ENCODE measurements around the gene XRCC1.

Gene XRCC1

DNA sequence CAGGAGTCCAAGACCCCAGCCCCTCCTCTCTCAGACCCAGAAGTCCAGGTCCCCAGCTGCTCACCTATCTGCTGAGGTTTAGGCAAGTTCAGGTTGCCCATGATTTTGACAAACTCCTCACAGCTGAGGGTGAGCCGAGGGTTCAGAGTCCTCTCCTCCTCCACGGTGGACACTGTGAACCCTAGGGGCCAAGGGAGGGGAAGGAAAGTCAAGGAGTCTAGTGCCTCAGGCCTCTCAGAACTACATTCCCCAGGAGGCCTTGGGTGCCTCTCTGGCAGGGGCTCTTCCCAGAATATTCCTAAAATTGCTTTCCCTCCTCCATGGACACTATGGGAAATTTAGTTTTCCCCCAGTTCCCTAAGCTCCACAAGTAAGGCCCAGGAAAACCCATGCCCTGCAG, 67.4 kb downstream of the XRCC1 start:
- H2BK120ac ChIP-seq (ENCODE audit: low read depth, low read length), result no peak overlapping the region
- peaks cover 21 to 28% of the 10 kb centered on the region in 2 experiments for H3K36me3 ChIP-seq (ENCODE audit: control insufficient read depth in 1 of 2, insufficient read depth in 2 of 2, low read depth in 1 of 2, low read length in 2 of 2)
- H3K27ac ChIP-seq (ENCODE audit: low read length, poor library complexity, severe bottlenecking), result no peak overlapping the region
- H2AK5ac ChIP-seq (ENCODE audit: low read length, severe bottlenecking), result no peak overlapping the region
- H2BK12ac ChIP-seq (ENCODE audit: low read length in 2 of 2), result no peak overlapping the region
- no peak overlapping the region for H3K18ac ChIP-seq (ENCODE audit: low read depth in 1 of 2, low read length in 2 of 2)
- no peak for DNase-seq
- no peak overlapping the region for H3K4me2 ChIP-seq (ENCODE audit: low read length, poor library complexity, severe bottlenecking)
- H3K9ac ChIP-seq (ENCODE audit: low read length), result no peak overlapping the region
- H3K4me1 ChIP-seq (ENCODE audit: control insufficient read depth, insufficient read depth, low read depth, low read length), result peaks cover 10% of the 10 kb centered on the region
- H3K4ac ChIP-seq (ENCODE audit: low read depth in 1 of 2, low read length in 2 of 2), result no peak overlapping the region
- H3K4me3 ChIP-seq (ENCODE audit: insufficient read depth in 1 of 2, low read depth in 1 of 2, low read length in 2 of 2), result no peak overlapping the region
- H3K79me1 ChIP-seq (replicated peaks; ENCODE audit: low read length, poor library complexity, severe bottlenecking), result peaks cover 1% of the 10 kb centered on the region
- no peak overlapping the region for H4K8ac ChIP-seq (ENCODE audit: low read length)
- H2BK5ac ChIP-seq (ENCODE audit: low read depth, low read length, poor library complexity, severe bottlenecking), result no peak overlapping the region
- no peak overlapping the region for H3K14ac ChIP-seq (ENCODE audit: low read length in 2 of 2)
- no peaks in the 10 kb centered on the region for H3K27me3 ChIP-seq (ENCODE audit: control insufficient read depth in 1 of 2, insufficient read depth in 1 of 2, low read length in 2 of 2)
- WGBS, result 80% methylated on average over 2 of the region's 2 CpGs
- no peak overlapping the region for H4K91ac ChIP-seq (ENCODE audit: low read length)
- no peaks in the 10 kb centered on the region for H3K9me3 ChIP-seq (ENCODE audit: control insufficient read depth, low read length)
- H2AFZ ChIP-seq (ENCODE audit: low read depth, low read length), result no peak overlapping the region
- H2BK15ac ChIP-seq (ENCODE audit: low read depth, poor library complexity, severe bottlenecking), result no peak overlapping the region
- H3K23ac ChIP-seq (ENCODE audit: low read length in 2 of 2), result no peak overlapping the region

DNA sequence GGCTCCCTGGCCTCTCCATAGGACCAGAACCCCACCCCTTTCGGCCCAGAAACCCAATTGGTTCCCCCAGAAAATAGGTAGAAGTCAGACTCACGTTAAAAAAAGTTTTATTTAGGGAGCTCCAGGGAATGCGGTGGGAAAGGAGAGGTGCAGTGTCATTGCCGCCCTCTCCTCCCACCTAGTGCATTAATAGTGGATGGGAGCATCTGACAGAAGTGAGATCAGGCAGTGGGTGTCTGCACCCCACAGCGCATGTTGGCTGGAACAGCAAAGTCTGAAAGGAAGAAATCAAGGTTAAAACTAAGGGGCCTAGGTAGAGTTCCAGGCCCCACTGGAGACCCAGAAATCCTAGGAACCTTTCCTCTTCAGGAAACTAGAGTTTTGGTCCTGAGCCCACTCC, 68.7 kb downstream of the XRCC1 start:
- H3K23ac ChIP-seq (ENCODE audit: low read length in 2 of 2), result no peak overlapping the region
- H2BK12ac ChIP-seq (ENCODE audit: low read length in 2 of 2), result no peak overlapping the region
- H4K8ac ChIP-seq (ENCODE audit: low read length), result no peak overlapping the region
- no peaks in the 10 kb centered on the region for H3K9me3 ChIP-seq (ENCODE audit: control insufficient read depth, low read length)
- H3K4me3 ChIP-seq (ENCODE audit: insufficient read depth in 1 of 2, low read depth in 1 of 2, low read length in 2 of 2), result no peak overlapping the region
- peaks cover 5% of the 10 kb centered on the region for H3K79me1 ChIP-seq (replicated peaks; ENCODE audit: low read length, poor library complexity, severe bottlenecking)
- no peak overlapping the region for H2BK120ac ChIP-seq (ENCODE audit: low read depth, low read length)
- H2AK5ac ChIP-seq (ENCODE audit: low read length, severe bottlenecking), result no peak overlapping the region
- no peak overlapping the region for H3K9ac ChIP-seq (ENCODE audit: low read length)
- H3K4me2 ChIP-seq (ENCODE audit: low read length, poor library complexity, severe bottlenecking), result no peak overlapping the region
- WGBS, result 86% methylated on average over 4 of the region's 5 CpGs
- no peaks in the 10 kb centered on the region for H3K27me3 ChIP-seq (ENCODE audit: control insufficient read depth in 1 of 2, insufficient read depth in 1 of 2, low read length in 2 of 2)
- no peak overlapping the region for H3K4ac ChIP-seq (ENCODE audit: low read depth in 1 of 2, low read length in 2 of 2)
- DNase-seq, result no peak
- no peak overlapping the region for H3K14ac ChIP-seq (ENCODE audit: low read length in 2 of 2)
- H4K91ac ChIP-seq (ENCODE audit: low read length), result no peak overlapping the region
- H3K4me1 ChIP-seq (ENCODE audit: control insufficient read depth, insufficient read depth, low read depth, low read length), result peaks cover 12% of the 10 kb centered on the region
- H2AFZ ChIP-seq (ENCODE audit: low read depth, low read length), result no peak overlapping the region
- no peak overlapping the region for H2BK5ac ChIP-seq (ENCODE audit: low read depth, low read length, poor library complexity, severe bottlenecking)
- H3K36me3 ChIP-seq (ENCODE audit: control insufficient read depth in 1 of 2, insufficient read depth in 2 of 2, low read depth in 1 of 2, low read length in 2 of 2), result peaks cover 25 to 28% of the 10 kb centered on the region in 2 experiments
- no peak overlapping the region for H3K18ac ChIP-seq (ENCODE audit: low read depth in 1 of 2, low read length in 2 of 2)
- no peak overlapping the region for H3K27ac ChIP-seq (ENCODE audit: low read length, poor library complexity, severe bottlenecking)
- H2BK15ac ChIP-seq (ENCODE audit: low read depth, poor library complexity, severe bottlenecking), result no peak overlapping the region

DNA sequence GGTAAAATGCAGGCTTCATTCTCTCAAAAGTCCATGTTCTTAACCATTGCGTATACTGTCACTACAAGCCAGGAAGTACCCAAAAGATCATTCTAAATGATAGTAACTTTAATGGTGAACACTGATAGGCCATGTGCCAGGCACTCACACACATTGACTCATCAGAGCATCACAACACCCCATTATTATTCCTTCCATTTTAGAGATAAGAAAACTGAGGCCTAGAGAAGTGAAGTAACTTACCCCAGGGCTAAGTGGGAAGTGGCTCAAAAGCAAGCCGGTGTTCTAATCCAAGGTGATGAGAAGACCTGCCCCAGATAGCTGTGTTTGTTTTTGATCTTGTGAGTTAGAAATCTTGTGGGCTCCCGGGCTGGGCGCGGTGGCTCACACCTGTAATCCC, 69.4 kb downstream of the XRCC1 start:
- 98% methylated on average over 5 of the region's 5 CpGs for WGBS
- Histone ChIP-seq H4K8ac (ENCODE audit: low read length) (no peak overlapping the region), H2BK5ac (ENCODE audit: low read depth, low read length, poor library complexity, severe bottlenecking) (no peak overlapping the region), H2AFZ (ENCODE audit: low read depth, low read length) (no peak overlapping the region), H3K23ac (ENCODE audit: low read length in 2 of 2) (no peak overlapping the region), H3K9me3 (ENCODE audit: control insufficient read depth, low read length) (no peaks in the 10 kb centered on the region), H3K4me3 (ENCODE audit: insufficient read depth in 1 of 2, low read depth in 1 of 2, low read length in 2 of 2) (no peak overlapping the region), H2BK12ac (ENCODE audit: low read length in 2 of 2) (no peak overlapping the region), H3K9ac (ENCODE audit: low read length) (no peak overlapping the region), H3K14ac (ENCODE audit: low read length in 2 of 2) (no peak overlapping the region), H3K4me1 (ENCODE audit: control insufficient read depth, insufficient read depth, low read depth, low read length) (peaks cover 12% of the 10 kb centered on the region), H3K4ac (ENCODE audit: low read depth in 1 of 2, low read length in 2 of 2) (no peak overlapping the region), H2BK15ac (ENCODE audit: low read depth, poor library complexity, severe bottlenecking) (no peak overlapping the region), H3K36me3 (ENCODE audit: control insufficient read depth in 1 of 2, insufficient read depth in 2 of 2, low read depth in 1 of 2, low read length in 2 of 2) (peaks cover 23 to 25% of the 10 kb centered on the region in 2 experiments), H3K4me2 (ENCODE audit: low read length, poor library complexity, severe bottlenecking) (no peak overlapping the region), H3K79me1 (replicated peaks; ENCODE audit: low read length, poor library complexity, severe bottlenecking) (peaks cover 8% of the 10 kb centered on the region), H3K27me3 (ENCODE audit: control insufficient read depth in 1 of 2, insufficient read depth in 1 of 2, low read length in 2 of 2) (no peaks in the 10 kb centered on the region), H3K27ac (ENCODE audit: low read length, poor library complexity, severe bottlenecking) (no peak overlapping the region), H2BK120ac (ENCODE audit: low read depth, low read length) (no peak overlapping the region), H3K18ac (ENCODE audit: low read depth in 1 of 2, low read length in 2 of 2) (no peak overlapping the region), H4K91ac (ENCODE audit: low read length) (no peak overlapping the region), H2AK5ac (ENCODE audit: low read length, severe bottlenecking) (no peak overlapping the region)
- DNase-seq, result no peak

DNA sequence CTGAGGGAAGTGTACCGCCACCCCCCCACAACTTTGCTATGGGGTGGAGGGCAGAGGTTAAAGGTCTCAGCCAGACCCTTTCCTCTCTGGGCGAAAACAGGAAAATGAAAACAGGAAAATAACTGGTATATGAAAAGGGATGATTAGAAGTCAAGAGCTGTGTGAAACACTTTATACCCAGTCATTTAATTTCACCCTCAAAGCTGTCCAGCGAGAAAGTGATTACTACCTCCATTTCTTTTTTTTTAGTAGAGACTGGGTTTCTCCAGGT, 70.2 kb downstream of the XRCC1 start:
- peaks cover 18 to 21% of the 10 kb centered on the region in 2 experiments for H3K36me3 ChIP-seq (ENCODE audit: control insufficient read depth in 1 of 2, insufficient read depth in 2 of 2, low read depth in 1 of 2, low read length in 2 of 2)
- WGBS, result 86% methylated on average over 3 of the region's 3 CpGs
- H3K4me1 ChIP-seq (ENCODE audit: control insufficient read depth, insufficient read depth, low read depth, low read length), result peaks cover 12% of the 10 kb centered on the region

More for the DNA sequence above, 70.2 kb downstream of the XRCC1 start:
- H2BK5ac ChIP-seq (ENCODE audit: low read depth, low read length, poor library complexity, severe bottlenecking), result no peak overlapping the region
- H2AFZ ChIP-seq (ENCODE audit: low read depth, low read length), result no peak overlapping the region
- H2BK15ac ChIP-seq (ENCODE audit: low read depth, poor library complexity, severe bottlenecking), result no peak overlapping the region
- peak overlapping the region; percentile 66 for H4K8ac ChIP-seq (ENCODE audit: low read length)
- no peak overlapping the region for H2BK120ac ChIP-seq (ENCODE audit: low read depth, low read length)
- H3K23ac ChIP-seq (ENCODE audit: low read length in 2 of 2), result no peak overlapping the region
- no peaks in the 10 kb centered on the region for H3K27me3 ChIP-seq (ENCODE audit: control insufficient read depth in 1 of 2, insufficient read depth in 1 of 2, low read length in 2 of 2)
- no peaks in the 10 kb centered on the region for H3K9me3 ChIP-seq (ENCODE audit: control insufficient read depth, low read length)
- no peak for DNase-seq
- peak overlapping the region in 1 of 2 experiments; percentile 96 for H3K4me3 ChIP-seq (ENCODE audit: insufficient read depth in 1 of 2, low read depth in 1 of 2, low read length in 2 of 2)
- peak overlapping the region; percentile 98 for H3K4me2 ChIP-seq (ENCODE audit: low read length, poor library complexity, severe bottlenecking)
- peak overlapping the region; percentile 53 for H2AK5ac ChIP-seq (ENCODE audit: low read length, severe bottlenecking)
- no peak overlapping the region for H3K4ac ChIP-seq (ENCODE audit: low read depth in 1 of 2, low read length in 2 of 2)
- no peak overlapping the region for H4K91ac ChIP-seq (ENCODE audit: low read length)
- peak overlapping the region in 1 of 2 experiments; percentile 30 for H3K18ac ChIP-seq (ENCODE audit: low read depth in 1 of 2, low read length in 2 of 2)
- peaks cover 8% of the 10 kb centered on the region for H3K79me1 ChIP-seq (replicated peaks; ENCODE audit: low read length, poor library complexity, severe bottlenecking)
- no peak overlapping the region for H3K9ac ChIP-seq (ENCODE audit: low read length)
- no peak overlapping the region for H3K14ac ChIP-seq (ENCODE audit: low read length in 2 of 2)
- H3K27ac ChIP-seq (ENCODE audit: low read length, poor library complexity, severe bottlenecking), result no peak overlapping the region
- no peak overlapping the region for H2BK12ac ChIP-seq (ENCODE audit: low read length in 2 of 2)
